Right lobe of liver (tissue), 4 donors: ENCODE measurements around the gene SPECC1L.

Source experiments
- CTCF ChIP-seq, 4 donors: fragments of 200-600 bp in 3 of 4; fragments of 450-650 bp in 1 of 4; IDR thresholded peaks; one replicate each; pipeline versions ENCODE4 v1.5.1 to v1.8.0; 2016 to 2022; ENCODE audit warnings: antibody characterized with exemption in 4 of 4, mild to moderate bottlenecking in 2 of 4
- POLR2A ChIP-seq: fragments of 450-650 bp; IDR thresholded peaks from one replicate; pipeline ENCODE4 v1.6.1; 2017; ENCODE audit warnings: antibody characterized with exemption, mild to moderate bottlenecking
- donor health status: DM: no; HTN: no; CAD: no.
- donor health status: DM: no; HTN: no; CAD: no.
- donor health status: DM: no; HTN: yes; CAD: no.

GRCh38 chr22:24305260-24305692, 34.6 kb downstream of the SPECC1L start:
- TF ChIP-seq CTCF (IDR thresholded peaks at IDR 0.05) (no peak), POLR2A (no peak)
